GM21390 (cell line): Measurements from ENCODE around the gene NR2F2.

Experiments
- ATAC-seq: cut with Tn5 transposase; IDR thresholded peaks from one replicate; pipeline ENCODE4 v1.9.1; 2021; ENCODE audit not compliant: unreplicated experiment

Gene NR2F2

GRCh38 chr15:96341513-96342405 is 11.3 kb downstream of the NR2F2 start:
- ATAC-seq = no peak

DNA sequence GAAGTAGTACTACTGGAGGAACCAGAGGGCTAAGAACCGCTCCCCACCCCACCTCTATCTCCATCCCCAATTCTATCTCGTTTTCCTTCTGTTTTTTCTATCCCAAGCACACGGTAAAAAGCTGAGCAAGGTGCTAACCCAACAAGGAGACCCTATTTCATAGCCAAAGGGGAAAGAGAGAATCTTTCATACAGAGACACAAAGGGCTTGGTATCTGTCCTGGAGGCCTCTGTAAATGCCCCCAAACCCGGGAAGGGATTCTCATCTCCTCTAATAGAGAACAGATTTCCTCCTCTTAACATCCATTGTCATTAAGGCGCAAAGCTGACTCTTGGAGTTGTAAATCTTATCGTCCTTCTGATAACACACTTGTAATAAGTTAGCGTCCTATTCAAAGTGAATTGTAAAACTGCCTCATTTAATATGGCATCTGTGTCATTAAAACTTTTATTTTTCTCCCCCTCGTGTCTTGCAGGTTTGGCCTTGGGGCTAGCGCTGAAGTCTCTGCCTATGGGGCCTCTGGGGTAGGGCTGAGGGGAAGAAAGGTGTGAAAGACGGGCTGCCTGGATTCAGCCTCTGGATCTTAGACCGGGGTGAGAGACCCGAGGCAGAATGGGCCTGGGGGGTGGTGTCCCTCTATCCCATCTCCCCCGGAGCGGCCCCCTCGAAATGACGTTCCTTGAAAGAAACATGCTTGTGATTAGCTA is 12.1 kb downstream of the NR2F2 start:
- ATAC-seq = no peak

DNA sequence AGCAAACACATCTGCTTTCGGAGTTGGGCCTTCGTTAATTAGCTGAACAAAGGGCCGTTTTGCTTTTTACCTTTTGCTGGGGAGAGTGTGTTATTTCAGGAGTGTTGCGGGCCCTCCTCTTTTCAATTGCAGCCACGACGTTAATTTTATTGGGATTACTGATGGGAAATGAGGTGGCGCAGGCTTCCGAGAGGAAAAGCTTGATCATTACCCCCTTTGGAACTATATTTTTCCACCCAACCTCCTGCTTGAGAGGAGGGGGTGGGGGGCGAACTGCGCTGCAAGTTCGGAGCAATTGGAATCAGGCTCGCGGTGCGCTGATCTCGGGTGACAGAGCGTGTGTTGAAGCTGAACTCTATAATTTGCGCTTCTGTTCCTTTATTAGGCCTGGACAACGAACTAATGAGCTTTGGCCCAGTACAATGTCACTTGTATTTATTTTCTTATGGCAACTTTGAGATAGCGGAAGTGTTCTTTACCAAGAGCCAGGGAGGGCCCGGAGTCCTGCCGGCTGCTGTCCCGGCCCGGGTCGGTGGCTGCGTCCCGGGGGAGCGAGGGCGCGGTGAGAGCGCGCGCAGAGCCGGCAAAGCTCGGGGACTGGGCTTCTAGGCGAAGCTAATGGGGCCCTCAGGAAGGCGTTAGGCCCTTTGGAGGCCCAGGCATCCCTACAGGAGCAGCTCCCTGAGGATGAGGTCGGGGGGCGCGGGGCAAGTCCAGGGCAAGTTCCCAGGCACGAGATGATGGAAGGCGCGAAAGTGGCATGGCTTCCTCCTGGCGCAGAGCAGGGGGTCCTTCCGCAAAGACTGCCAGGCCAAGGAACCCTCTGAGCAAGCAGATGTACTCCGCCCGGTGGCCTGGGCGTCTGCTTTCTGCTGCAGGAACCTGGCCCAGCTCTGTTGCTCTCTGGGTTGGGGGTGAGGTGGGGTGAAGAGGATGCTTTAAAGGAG is 12.9 kb downstream of the NR2F2 start:
- no peak for ATAC-seq

DNA sequence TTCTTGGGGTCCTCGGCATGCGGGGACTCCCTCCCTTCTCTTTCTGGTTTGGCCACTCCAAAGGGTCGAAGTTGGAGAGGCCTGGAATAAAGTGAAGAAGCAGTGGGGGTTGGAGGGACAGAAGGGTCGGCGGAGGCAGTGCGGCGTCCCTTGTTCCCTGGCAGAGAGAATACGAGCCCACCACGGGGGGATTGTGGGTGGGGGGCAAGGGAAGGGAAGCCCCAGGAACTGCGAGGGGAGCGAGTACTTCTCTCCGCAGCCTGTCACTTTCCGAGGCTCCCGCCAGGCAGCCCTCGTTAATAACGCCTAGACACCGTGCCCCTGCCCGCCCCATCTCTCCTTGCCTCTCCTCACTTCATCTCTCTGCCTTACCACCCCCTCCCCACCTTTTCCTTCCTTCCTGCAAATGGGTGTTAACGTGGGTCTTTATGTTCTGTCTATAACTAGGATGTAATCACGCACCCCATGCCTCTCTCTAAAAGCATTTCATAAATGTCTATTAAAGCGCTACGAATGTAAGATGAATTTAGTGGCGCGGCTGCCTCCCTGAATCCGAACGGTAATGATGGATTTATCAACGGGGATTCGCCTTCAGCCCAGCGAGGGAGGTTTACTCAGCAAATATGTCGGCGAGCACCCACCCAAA is 13.7 kb downstream of the NR2F2 start:
- no peak for ATAC-seq

DNA sequence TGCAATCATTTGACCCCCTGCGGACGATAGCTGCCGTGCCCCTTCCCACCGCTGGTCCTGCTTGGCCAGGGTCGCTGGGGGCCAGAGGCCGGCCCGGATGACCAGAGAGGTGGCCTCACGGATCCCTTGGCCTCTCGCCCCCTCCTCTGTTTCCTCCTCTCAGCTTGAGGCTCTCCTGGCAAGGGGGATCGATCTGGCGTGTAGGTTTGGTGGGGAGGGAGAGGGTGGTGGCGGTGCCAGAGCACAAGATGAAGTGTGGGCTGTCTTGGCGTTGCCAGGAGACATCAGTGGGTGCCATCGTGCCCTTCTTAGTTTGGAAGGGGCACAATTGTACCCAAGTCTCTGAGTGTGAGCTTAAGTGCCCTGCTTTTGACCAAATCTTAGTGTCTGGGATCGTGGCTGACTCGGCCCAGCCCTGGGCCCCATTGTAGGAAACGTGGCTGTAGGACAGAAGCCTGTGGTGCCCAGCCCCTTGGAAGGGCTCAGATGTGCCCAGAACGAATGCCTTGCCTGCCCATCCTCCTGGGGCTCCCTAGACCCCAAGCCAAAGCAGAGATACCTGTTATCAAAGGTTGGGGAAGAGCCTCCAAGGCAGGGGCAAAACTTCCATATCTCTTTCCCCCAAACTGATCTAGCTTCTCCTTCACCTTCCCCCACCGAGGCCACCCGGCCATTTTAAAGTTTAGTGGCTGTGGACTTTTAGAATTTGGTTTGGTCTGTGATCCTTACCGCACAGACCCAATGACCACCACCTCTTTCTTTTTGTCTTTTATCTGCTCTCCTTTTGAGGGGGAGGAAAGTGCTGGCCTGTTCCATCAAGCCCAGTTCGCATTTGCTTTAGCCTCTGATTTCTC is 14.4 kb downstream of the NR2F2 start:
- no peak for ATAC-seq

DNA sequence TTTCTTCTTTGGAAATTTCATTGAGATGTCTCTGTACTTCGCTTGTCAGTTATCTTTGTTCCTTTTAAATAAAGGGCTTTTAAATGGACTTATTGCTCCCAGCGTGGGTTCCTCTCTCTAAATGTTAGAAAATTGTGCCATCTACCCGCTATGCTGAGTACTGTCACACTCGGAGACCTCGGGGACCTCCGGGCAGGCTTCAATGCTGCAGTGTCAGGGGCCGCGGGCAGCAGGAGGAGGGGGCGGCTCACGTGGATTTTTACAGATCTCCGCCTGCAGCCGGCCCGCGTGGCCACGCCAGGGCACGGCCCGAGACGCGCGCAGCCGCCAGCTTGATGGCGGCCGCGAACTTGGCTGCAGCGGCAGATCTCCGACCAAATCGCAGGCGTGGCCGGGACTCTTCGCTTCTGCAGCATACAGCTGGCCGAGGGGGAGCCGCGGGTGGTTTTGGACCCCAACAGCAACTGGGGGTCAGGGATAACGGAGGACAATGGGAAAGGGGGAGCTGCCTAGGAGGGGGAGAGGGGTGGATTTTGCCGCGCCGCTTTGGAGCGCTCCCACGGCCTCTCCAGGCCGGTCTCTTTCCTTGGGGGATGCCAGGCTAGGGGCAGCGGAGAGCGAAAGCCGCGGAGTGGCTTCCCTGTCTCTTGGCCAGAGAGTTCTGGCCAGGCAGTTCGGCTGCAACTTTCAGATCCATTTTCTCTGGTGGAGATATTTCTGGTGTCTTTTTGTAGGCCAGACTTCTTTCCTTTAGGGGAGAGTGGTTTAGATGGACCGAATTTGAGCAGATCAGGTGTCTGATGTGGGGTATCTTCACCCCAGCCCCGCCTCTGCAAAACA is 15.3 kb downstream of the NR2F2 start:
- no peak for ATAC-seq

DNA sequence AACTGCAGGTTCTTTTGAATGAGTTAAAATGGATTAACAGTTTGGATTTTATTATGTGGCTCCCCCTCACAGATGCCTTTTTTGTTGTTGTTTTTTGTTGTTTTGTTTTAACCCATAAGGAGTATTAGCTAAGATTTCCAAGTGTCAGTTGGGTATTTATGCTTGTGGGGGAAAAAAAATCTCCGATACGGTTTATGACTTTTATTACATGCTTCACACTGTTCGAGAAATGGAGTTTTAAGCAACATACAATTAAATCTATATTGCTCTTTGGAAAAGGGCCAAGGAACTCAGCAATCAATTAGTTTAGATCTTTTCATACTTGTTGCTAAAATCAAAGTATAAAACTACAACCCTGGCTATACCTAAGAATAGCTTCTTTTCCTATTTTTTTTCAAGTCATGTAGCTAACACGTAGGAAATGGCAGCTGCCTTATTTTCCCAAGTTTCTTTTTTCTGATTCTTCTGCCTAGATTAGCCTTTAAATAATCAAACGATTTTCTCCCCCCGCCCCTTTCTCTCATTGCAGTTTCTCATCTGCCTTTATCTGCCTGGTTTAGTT is 16.0 kb downstream of the NR2F2 start:
- no peak for ATAC-seq

DNA sequence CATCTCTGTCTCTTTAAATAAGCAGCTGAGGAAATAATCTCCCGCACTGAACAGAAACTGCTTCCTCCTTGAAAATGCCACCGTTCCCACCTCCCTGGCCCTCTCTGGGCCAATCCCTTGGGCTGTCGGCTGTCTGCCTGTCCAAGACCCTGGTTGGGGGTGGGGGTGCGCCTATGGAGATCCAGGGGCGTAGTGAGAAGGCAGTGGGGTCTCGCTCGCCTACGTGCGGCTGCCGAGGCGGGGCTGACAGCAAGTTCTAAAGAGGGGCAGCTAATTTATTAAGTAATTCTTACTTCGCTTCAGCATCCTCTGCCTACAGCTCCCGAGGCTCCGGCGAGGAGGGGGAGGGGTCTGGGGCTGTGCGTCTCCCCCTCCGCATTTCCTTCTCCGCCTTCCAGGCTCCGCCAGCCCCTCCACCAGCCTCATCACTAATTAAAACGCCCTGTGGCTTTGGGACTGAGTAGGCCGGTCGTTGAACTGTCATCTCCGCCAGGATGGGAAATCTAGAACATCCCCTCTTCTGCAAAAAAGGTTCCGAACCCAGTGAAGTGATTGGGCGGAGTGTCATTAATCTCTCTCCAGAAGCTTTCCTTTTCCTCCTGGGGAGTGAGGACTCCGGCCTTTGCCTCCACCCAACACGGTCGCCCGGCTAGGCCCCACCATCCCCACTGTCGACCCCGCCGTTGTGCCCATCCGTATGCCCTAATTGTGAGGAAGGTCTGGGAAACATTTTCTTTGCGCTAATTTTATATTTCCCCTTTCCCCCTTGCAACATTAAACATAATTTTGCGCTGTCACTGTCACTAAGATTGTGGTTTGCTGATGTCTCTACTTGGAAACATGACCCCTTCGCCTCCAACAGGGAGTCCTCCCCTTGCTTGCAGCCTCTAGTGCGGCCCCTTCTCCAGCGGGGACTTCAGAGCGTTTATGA is 16.9 kb downstream of the NR2F2 start:
- ATAC-seq = no peak

DNA sequence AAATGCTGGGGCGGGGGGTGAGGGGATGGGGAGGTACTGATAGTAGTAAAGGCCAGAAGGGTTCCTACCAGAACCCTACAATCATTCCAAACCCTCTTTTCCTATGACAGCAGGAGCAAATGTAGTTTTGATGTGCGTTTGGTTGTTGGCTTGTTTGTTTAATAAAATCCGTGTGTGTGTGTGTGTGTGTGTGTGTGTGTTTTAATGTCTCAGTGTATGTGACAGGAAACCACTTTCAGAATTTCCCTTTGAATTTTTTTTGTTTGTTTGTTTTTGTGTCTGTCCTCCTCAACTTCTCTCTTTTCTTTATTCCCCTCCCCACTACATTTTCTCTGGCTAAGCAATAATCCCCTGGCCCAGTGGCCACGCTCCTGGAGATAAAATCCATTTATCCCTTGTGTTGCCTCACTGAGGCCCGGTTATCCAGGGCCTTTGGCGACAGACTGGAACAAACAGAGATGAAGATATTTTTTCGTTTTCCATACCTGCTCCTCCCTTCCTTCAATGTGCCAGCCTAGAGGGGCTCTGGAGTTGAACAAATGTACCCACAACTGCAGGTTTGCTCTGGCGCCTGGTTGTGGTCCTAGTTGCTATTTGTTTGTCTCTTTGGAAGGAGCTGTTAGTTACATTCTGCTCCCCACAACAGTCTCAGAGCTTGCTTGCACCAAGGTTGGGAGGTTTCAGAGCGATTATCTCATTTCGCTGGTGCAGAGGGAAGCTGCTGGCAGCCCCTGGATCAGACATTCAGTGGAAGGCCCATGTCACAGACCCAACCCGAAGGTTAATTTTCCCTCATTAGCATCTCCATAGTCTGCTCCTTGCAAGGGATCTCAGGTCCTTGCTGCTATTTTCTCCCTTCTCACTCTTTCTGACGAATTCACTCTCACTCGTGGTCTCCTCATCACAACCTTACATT is 17.9 kb downstream of the NR2F2 start:
- no peak for ATAC-seq

- no peak for ATAC-seq
These were observed 18.7 kb downstream of the NR2F2 start for GRCh38 chr15:96349034-96349856.

DNA sequence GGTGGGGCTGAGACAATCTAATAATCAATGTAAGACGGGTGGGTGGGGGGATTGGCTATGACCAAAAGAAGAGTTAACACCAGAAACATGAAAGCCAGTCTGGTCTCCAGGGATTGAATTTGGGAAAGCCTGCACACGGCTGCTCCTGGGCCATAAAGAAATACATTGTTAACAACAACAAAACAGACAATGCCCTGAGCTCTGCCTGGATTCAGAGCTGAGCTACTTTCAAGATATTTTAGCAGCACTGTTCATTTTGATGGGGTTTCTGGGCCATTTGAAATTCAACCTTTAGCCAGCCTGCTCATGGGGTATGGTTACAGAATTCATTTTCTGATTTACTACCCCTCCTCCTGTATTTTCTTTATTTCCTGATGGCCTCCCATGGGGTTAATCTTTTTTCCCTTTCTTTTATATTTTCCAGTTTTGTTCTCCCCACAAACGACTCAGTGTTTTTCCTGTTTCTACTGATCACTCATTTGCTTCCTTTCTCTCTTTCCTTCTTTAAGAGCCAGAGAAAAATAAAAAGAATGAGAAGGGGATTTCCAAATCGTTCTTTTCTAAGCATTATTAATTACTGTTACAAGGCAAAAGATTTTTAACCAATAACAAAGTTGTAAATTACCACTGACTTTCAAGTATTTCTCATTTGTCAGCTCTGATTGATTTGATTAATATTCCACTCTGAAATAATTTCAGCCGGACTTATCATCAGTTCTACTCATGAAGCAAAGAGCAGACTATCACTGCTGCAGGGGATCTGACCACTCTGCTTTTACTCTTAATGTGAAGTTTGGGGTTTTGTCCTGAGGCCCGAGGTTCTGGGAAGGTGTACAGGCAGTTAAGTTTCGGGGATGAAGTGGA is 19.6 kb downstream of the NR2F2 start:
- no peak for ATAC-seq

GRCh38 chr15:96350934-96351724 is 20.6 kb downstream of the NR2F2 start:
- ATAC-seq = no peak

GRCh38 chr15:96351761-96352603 is 21.5 kb downstream of the NR2F2 start:
- ATAC-seq = no peak
